A673 (cell line): Measurements from ENCODE around the gene LPP. TPM values are rescaled to one million over a fixed set of nuclear protein-coding genes. Genes with fewer than 3 reads are reported as not detected.

Experiments
- BruUV-seq: library from RNA; stranded (reverse); fragments of 400-500 nt; replicated peaks from 2 replicates; lab custom pipeline; 2021; lab: Mats Ljungman, UMichigan
- CTCF ChIA-PET: fragments of 300-600 bp; sonication (Branson Sonifier 250); formaldehyde crosslinking; loops from one replicate; lab custom pipeline; 2022; ENCODE audit warnings: antibody characterized with exemption; lab: Charles Lee
- POLR2A ChIA-PET: fragments of 300-600 bp; sonication (Branson Sonifier 250); formaldehyde crosslinking; loops from one replicate; lab custom pipeline; 2022; ENCODE audit warnings: antibody characterized with exemption; ENCODE audit not compliant: low non-redundant PET; lab: Charles Lee
- DNase-seq: peaks from one replicate; pipeline ENCODE4 v3.0.0-alpha.2; 2015; ENCODE audit warnings: low spot score
- H3K27ac ChIP-seq: fragments of 200-600 bp; sonication (generic); 2 replicates; pipeline ENCODE4 v1.5.1; 2016; ENCODE audit warnings: mixed run types, low read depth, mild to moderate bottlenecking, mixed read lengths, antibody characterized with exemption, low read length; ENCODE audit not compliant: poor library complexity, severe bottlenecking
- H3K27me3 ChIP-seq: fragments of 200-600 bp; sonication (generic); replicated peaks from 2 replicates; pipeline ENCODE4 v1.6.1; 2017; ENCODE audit warnings: mixed run types, low read depth, mild to moderate bottlenecking, mixed read lengths, antibody characterized with exemption, low read length; ENCODE audit not compliant: insufficient read depth, poor library complexity
- H3K36me3 ChIP-seq: fragments of 200-600 bp; sonication (generic); 2 replicates; pipeline ENCODE4 v1.6.1; 2016; ENCODE audit warnings: mixed run types, mild to moderate bottlenecking, mixed read lengths, antibody characterized with exemption, low read length; ENCODE audit not compliant: insufficient read depth, poor library complexity, severe bottlenecking
- H3K4me1 ChIP-seq: fragments of 200-600 bp; sonication (generic); 2 replicates; pipeline ENCODE4 v1.6.1; 2017; ENCODE audit warnings: mixed run types, mild to moderate bottlenecking, mixed read lengths, antibody characterized with exemption, low read length; ENCODE audit not compliant: insufficient read depth, poor library complexity, severe bottlenecking
- H3K4me3 ChIP-seq: fragments of 200-600 bp; sonication (generic); 2 replicates; pipeline ENCODE4 v1.5.1; 2016; ENCODE audit warnings: low read depth, mixed run types, mild to moderate bottlenecking, mixed read lengths, low read length; ENCODE audit not compliant: poor library complexity, severe bottlenecking
- H3K9me3 ChIP-seq: fragments of 200-600 bp; sonication (generic); 2 replicates; pipeline ENCODE4 v1.6.1; 2016; ENCODE audit warnings: mixed run types, low read depth, mild to moderate bottlenecking, mixed read lengths, antibody characterized with exemption, low read length; ENCODE audit not compliant: poor library complexity, severe bottlenecking
- EZH2 ChIP-seq: fragments of 200-600 bp; sonication (generic); IDR thresholded peaks from 2 replicates; pipeline ENCODE4 v1.6.1; 2017; ENCODE audit warnings: borderline replicate concordance, low read depth, mild to moderate bottlenecking, mixed read lengths, antibody characterized with exemption, low read length; ENCODE audit not compliant: poor library complexity, severe bottlenecking
- intact Hi-C: fragments of 100-400 bp; cut with micrococcal nuclease; formaldehyde crosslinking; loops from one replicate; pipeline ENCODE4 v1.10.0; 2022; ENCODE audit not compliant: unreplicated experiment
- total RNA-seq: library from RNA; stranded (reverse); gene quantifications from 2 replicates; pipeline ENCODE4 v1.2.3, GENCODE V29; 2021
- TF ChIP-seq, protein P1 (sequence below): fragments of 300-800, 200-600 bp; sonication (generic); conservative IDR thresholded peaks from 2 replicates; pipeline ENCODE4 v1.5.1; 2017; ENCODE audit warnings: low read depth, mild to moderate bottlenecking, antibody characterized with exemption, low read length, moderate library complexity, mixed read lengths

Gene LPP
- total RNA-seq, 1 experiment from 2014 or later = 39.7 TPM

DNA sequence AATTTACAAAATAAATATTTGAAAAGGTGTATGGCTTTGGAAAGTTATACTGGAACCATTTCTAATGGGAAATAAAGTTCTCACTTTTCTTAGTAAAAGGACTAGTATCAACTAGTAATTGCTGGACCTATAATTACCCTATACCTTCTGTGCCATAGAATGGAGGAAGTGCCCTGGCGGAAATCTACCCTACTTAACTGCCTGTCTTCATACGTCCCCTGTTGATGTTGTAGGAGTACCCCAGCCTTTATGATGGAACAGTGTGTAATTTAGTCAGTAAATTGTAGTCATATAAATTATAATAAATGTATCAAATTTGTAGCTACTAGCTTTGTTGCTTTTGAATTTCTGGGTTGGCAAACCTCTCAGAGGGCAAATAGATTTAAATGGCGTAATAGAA is 149.9 kb downstream of the LPP start:
- Histone ChIP-seq H3K4me3 (no peak overlapping the region), H3K4me1 (peaks cover 7% of the 10 kb centered on the region), H3K27me3 (no peaks in the 10 kb centered on the region), H3K27ac (no peak overlapping the region), H3K36me3 (no peaks in the 10 kb centered on the region), H3K9me3 (no peaks in the 10 kb centered on the region)
- CTCF ChIA-PET = no interaction called here
- DNase-seq = no peak
- no TSS peak for BruUV-seq
- intact Hi-C loops = no loop called here
- no peak for TF ChIP-seq EZH2
- TF ChIP-seq, protein P1, sequence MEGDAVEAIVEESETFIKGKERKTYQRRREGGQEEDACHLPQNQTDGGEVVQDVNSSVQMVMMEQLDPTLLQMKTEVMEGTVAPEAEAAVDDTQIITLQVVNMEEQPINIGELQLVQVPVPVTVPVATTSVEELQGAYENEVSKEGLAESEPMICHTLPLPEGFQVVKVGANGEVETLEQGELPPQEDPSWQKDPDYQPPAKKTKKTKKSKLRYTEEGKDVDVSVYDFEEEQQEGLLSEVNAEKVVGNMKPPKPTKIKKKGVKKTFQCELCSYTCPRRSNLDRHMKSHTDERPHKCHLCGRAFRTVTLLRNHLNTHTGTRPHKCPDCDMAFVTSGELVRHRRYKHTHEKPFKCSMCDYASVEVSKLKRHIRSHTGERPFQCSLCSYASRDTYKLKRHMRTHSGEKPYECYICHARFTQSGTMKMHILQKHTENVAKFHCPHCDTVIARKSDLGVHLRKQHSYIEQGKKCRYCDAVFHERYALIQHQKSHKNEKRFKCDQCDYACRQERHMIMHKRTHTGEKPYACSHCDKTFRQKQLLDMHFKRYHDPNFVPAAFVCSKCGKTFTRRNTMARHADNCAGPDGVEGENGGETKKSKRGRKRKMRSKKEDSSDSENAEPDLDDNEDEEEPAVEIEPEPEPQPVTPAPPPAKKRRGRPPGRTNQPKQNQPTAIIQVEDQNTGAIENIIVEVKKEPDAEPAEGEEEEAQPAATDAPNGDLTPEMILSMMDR = no peak
- POLR2A ChIA-PET = no interaction called here

DNA sequence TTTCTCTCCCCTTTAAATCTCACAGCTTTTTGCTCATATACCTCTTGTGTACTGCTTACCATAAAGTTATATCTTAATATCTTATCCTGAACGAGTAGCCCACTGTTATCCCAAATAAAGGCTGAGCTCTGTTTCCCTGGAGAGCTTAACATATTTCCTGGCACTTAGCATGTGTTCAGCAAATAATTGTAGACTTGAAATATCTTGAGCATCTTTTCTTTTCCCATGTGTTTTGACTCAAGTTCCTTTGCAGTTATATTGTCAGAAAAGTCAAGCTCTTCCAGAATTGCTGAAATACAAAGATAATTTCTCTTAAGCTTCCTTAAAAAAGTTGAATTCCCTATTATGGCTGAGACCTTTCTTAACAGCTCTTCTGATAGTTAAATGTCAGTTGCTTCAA is 150.5 kb downstream of the LPP start:
- no TSS peak for BruUV-seq
- no peaks in the 10 kb centered on the region for H3K36me3 ChIP-seq
- peaks cover 7% of the 10 kb centered on the region for H3K4me1 ChIP-seq
- no peak overlapping the region for H3K4me3 ChIP-seq
- DNase-seq = no peak
- no peak for TF ChIP-seq EZH2
- TF ChIP-seq, protein P1 = no peak
- ChIA-PET POLR2A (no interaction called here), CTCF (no interaction called here)
- H3K27ac ChIP-seq = no peak overlapping the region
- H3K9me3 ChIP-seq = no peaks in the 10 kb centered on the region
- H3K27me3 ChIP-seq = no peaks in the 10 kb centered on the region
- intact Hi-C loops = no loop called here

DNA sequence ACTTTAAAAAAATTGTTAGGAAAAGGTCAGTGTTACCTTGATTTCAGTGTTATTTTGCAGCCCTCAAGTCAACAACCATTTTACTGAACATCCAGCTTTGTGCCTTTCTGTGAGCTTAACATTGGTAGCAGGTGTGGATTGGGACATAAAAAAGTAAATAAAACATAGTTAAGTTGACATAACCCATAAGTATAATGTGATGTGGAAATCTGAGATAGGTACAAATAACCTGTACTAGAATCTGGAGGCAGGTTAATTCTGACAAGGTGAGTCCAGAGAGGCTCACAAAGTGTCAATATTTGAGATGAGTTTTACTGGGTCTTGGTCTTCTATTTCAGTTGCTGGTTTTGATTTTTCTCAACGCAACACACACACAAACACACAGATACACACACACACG is 151.3 kb downstream of the LPP start:
- Histone ChIP-seq H3K4me1 (peaks cover 7% of the 10 kb centered on the region), H3K36me3 (no peaks in the 10 kb centered on the region), H3K27me3 (no peaks in the 10 kb centered on the region), H3K4me3 (no peak overlapping the region), H3K27ac (no peak overlapping the region), H3K9me3 (no peaks in the 10 kb centered on the region)
- BruUV-seq = no TSS peak
- ChIA-PET CTCF (no interaction called here), POLR2A (no interaction called here)
- no peak for TF ChIP-seq EZH2
- TF ChIP-seq, protein P1 = no peak
- intact Hi-C loops = no loop called here
- DNase-seq = no peak
